CD1c-positive myeloid dendritic cell (primary cell): ENCODE results near the gene NR1D1.
A peak's percentile ranks its signal among the peaks of the same experiment; 100 is the strongest.

Experiments
- DNase-seq: peaks from one replicate; pipeline ENCODE4 v3.0.0-alpha.2; 2016; ENCODE audit errors: extremely low spot score

Gene NR1D1

DNA sequence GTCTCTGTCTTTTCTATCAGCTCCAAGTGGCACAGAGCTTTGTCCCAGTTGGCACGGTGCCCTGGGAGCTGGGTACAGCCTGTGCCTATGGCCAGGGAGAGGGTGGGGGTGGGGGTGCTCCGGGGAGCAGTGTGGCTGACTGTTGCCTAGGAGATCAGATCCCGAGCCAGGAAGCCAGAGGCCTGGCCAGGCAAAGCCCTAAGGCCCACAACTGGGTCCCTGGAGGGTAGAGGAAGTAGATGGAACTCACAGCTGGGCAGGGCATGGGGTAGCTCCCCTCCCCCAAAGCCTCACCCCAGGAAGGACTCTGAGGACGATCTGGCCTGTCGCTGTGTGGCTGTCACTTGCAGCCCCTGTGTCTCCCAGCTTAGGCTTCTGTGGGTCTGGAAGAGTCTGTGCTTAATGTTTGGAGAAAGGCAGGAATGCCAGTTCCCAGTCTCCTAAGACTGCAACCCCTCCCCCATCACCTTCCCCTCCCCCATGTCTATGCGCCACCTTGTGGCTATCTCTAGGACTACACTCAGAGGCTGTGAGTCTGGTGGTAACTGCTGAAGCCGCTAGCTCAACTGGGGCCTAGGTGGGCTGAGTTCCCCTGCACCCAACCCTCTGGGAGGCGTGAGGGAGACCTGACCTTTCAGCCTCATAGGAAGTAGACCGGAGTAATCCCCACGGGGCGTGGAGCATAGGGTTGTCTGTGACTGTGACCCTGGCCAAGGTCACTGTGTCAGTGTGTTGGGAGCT is 25.0 kb downstream of the NR1D1 start:
- peak; percentile 79 for DNase-seq

DNA sequence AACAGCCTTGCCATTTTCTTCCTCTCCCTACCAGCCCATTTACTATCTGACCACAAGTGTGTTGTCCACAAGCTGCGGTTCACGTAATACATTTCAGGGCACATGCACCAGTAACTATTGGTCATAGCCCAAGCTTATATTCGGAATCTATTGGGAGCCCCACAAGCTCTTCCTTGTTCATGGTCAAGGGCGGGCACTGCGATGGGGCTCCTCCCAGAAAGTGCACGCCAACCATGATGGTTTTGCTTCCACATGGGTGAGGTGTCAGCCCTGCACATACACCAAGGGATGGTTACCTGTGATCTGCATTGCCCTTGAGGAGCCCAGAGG is 25.6 kb downstream of the NR1D1 start:
- no peak for DNase-seq

DNA sequence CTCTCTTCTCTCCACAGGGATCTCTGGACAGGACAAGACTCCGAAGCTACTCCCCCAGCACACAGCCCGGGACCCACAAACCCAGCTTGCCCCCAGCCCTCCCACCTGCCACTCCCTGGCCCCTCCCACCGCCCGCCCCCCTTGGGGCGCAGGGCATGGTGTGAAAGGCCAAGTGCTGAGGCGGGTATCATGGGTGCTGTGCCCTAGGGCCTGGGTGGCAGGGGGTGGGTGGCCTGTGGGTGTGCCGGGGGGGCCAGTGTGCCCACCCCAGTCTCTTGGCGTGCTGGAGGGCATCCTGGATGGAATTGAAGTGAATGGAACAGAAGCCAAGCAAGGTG is 26.2 kb downstream of the NR1D1 start:
- no peak for DNase-seq

DNA sequence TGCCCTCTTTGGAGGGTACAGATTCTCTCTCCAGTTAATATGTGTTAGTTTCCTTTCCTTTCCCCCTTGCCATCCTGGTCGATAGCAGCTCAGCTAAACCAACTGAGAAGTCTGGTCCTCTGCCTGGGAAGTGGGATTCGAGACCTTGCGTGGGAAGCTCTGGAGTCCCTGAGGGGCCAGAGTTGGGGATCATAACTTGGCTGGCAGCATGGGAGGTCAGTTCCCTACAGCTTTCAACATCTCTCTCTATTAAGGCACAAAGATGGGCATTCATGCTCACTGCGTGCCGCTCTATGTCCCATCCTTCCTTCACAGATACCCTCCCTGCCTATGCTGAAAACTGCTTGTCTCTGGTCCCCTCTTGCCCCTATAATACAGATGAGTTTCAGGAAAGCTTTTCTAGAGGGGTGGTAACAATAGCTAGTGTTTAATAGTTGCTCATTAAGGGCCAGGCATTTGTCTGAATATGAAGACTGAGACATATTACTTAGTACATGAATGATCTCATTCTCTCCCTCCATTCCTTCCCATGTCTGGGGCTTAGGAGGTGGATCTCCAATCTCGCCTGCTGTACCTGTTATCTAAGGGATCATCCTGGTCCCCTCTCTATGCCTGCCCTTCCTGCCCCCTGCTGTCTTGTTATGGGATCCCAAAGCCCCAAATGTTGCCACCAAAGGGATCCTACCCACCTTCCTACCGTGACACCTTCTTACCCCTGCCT is 26.8 kb downstream of the NR1D1 start:
- DNase-seq, result no peak

DNA sequence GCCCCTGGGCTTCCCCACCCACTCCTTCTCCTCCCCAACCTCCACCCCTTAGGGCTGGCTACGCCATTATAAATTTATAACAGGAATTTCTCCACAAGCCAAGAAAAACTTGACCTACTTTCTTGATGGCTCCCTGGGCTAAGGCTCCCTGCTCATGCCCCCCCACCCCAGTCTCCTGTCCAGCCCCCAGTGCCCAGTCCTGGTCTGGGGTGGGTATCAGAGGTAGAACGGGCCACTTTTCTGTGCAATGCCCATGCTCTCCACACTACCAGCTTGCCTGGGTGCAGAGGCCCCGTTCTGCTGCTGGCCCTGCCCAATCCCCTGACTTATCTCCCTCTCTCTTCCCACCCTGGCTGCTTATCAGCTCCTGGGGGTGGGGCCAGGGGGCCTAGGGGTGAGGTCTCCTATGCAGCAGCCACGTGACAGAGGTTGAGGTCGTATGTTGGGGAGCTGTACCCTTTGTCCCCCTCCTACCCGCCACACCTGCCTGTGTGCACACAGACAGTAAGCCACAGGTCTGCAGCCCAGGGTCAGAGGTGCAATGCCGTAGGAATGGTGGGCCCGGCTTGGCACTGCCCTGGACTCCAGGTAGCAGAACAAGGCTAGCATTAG is 27.5 kb downstream of the NR1D1 start:
- DNase-seq, result no peak

DNA sequence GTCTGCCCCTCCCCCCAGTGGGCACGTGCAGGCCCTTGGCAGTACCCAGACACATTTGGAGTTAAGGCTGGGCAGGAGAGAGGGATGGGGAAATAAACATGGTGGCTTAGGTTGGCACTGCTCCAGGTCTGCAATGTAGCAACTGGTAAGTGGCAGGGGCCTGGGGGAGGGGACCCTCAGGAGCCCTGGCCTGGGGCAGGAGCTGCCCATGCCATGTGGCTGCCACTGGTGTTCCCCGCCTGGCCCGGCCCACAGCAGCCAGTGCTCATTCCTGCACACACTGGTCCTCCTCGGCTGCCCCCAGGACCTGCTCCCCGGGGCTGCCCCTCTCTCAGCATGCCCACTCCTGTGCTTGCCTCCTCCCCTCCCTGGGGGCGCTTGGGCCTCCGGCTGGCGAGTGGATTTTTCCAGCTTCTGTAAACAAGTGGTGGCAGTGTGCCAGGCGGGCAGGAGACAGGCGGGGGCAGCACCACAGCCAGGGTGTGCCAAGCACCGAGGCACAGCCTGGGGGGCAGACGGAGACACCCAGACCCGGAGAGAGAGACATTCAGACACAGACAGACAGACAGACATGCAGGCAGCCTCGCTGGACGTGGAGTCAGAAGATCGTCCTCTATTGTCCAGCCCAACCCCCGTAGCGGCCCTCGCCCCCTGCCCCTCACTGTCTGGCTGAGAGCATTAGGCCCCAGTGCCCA is 28.2 kb downstream of the NR1D1 start:
- no peak for DNase-seq

DNA sequence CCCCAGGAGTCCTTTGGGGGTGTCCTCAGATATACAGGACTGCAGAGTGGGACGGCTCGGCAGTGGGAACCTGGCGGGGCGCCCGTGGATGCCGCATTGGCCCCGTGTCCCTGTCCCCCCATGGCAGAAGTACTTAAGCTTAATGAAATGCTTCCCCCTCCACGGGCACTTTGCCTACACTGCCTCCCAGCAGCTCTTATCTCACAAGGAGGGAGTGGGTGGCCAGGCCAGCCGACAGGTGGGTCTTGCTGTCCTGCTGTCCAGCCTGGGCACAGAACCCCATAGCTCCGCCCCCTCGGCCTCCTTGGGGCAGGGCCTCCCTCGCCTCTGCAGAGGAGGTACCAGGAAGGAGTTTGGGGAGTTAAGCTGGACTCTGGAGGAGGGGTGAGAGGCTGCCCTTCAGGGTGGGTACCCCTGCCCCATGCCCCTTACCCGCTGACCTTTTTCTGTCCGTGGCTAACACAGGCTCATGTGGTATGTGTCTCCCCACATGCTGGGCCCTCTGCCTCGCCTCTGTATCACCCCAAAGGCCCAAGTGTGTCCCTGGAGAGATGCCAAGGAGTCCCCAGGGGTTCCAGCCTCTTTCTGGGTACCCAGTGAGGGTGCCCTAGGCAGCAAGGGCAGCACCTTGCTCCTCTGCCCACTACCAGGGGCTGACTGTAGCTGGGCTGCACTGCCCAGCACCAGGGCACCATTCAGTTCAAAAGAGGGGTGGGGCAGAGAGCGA is 28.9 kb downstream of the NR1D1 start:
- DNase-seq, result no peak

DNA sequence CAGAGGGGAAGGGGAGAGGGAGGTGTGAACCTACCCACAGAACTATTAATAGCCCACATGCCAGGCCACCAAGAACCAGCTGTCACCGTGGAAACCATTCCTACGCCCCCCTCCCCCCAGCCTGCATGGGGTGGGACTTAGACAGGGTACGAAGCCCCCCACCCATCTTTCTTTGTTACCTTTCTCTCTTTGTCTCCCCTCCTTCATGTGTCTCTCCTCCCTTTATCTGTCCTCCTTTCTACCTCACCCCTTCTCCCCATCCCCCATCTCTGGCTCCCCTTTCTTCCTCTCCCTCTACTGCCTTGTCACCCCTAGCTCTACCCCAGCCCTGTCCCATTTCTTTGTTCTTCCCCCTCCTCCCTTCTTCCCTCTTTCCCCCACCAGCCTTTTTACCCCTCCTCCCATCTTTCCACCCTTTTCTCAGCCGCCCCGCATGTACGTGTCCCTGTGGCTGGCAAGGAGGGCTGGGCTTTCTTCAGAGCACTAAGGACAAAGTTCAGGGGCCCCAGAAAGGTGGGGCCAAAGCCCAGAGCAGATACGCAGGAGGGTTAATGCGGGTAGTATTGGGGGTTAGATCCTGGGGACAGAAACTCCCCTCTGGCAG is 29.6 kb downstream of the NR1D1 start:
- no peak for DNase-seq

DNA sequence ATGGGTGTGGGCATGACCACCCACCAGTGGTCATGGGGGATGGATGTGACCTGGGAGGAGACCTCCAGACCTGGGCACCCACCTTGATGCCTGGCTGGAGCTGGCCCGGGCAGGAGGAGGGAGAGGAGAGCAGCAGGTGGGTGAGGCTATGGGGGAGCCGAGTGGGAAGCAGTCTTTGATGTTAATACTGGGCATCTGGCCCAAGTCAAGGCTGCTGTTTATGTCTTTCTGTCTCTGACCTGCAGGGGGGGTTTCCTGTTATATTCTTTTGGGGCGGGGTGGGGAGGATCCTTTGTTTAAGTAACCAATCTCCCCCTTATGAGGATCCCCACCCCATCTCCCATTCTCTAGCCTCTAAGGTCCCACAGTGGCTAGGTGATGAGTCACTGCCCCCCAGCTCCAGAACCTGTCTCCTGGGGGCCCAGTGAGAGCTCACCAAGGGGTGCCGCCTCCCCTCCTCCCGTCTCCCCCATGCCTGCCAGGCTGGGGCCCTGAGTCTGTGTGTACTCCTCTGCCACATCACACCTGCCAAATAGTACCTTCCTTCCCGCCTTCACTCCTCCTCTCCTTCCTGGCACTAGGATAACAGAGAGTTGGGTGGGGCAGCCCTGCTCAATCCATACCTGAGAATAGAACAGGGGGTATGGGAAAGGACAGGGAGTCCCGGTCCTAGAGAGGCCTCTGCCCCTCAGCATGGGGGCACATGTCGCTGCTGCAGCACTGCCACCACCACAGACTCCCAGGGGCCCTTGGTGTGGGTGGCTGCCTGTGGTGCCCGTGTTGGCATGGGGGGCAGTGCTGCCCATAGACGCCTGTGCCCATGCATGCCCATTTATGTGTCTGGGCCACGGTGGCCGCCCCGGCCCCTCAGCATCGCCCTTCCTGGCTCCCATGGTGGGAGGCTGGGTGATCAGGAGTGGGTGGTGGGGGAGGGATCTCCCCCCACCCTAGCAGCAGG is 30.4 kb downstream of the NR1D1 start:
- DNase-seq, result peak; percentile 35

DNA sequence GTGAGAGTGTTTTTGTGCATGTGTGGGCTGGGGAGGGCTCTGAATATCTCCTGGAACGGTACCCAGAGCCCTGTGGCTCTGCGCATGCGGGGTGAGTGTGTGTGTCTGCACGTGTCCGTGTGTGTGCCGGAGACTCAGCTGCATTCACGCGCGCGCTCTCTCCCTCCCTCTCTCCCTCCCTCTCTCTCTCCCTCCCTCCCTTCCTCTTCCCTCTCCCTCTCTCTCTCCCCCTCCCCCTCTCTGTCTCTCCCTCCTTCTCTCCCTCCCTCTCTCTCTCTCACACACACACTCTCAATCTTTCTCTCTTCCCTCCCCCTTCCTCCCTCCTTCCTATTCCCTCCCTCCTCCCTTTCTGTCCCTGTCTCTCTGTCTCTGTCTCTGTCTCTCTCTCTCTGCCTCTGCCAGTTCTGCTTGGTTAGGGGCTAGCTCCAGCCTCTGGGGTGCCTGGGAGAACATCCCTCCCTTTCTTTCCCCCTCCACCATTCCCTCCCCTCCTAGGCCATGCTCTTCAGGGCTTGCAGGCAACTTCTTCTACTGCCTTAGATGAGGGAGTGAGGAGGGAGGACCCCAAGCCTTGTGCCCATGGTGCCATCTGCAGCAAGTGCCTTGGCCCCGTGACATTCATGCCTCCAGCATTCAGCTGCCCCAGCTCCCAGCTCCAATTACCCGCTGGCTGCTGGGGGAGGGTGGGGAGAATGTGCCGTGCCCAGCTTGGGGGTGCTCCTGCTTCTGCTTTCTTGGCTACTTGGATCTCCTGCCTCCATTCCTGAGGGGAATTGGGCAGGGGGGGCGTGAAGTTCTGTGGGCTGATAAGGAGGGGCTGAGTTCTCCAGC is 31.3 kb downstream of the NR1D1 start:
- DNase-seq, result peak; percentile 78

DNA sequence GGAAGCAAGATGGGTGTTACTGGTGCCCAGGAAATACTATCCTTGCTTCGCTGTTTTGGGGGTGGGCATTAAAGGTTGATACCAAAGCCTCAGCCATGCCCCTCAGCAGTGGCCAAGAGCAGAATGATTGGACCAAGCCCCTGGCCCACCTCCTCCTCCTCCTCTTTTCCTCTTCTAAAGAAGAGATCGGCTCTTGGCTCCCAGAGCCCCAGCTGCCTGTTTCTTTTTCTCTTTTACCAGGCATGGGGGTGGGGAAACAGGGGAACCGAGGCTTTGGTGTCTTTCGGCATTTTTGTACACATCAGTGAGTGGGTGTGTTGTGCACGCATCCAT is 31.8 kb downstream of the NR1D1 start:
- DNase-seq, result no peak

DNA sequence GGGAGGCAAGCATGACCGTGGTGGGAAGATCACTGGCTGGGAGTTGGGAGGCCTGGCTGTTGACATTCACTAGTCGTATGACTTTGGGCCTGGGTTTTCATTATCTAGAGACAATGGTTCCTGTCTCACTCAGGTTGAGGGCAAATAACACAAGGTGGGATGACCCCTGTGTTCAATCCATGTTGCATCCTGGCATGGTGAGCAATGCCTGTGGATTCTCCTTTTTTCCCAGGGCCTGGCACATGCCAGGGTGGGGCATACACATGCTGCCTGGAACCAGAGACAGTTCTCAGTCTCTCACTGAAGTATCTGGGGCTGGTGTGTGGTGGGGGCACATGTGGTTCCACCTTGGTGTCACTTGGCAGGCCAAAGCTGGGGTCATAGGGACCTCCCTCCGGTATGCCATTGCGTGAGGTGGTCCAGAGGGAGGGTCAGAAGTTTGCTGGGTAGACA is 32.2 kb downstream of the NR1D1 start:
- no peak for DNase-seq

DNA sequence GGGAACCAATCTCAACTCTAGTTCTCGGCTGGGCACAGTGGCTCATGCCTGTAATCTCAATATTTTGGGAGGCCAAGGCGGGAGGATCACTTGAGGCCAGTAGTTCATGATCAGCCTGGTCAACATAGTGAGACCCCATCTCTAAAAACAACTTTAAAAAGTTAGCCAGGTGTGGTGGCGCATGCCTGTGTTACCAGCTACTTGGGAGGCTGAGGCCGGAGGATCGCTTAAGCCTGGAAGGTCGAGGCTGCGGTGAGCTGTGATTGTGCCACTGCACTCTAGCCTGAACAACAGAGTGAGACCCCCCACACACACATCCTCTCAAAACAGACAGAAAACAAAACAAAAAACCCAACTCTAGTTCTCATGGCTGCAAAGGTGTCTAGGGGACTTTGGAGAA is 32.7 kb downstream of the NR1D1 start:
- DNase-seq, result no peak

DNA sequence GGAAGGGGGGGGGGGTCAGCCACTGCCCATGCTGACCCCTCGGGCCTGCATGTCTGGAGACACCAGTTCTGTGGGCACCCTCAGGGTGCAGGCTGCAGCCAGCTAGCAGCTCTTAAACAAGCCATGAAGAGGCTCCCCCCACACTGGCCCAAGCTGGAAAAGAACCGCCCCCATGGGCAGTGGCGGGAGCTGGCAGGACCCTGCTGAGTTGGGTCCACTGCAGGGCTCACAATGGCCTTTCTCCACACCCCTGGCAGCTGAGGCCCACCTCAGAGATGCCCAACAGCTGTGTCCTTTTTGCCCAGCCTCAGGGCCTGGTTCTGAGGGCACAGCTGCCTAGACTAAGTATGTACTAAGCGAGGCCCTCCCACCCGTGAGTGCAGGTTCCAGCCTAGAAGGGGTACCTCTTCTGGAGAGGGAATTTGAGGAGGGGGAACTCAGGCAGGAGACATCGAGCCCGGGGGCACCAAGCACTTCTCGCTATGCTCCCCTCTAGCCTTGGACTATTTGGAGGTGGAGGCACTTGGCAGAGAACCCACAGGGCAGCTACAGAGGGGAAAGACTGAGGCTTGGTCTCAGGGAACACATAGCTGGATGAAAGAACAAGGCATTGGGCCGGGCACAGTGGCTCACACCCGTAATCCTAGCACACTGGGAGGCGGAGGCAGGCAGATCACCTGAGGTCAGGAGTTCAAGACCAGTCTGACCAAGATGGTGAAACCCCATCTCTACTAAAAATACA is 34.4 kb downstream of the NR1D1 start:
- no peak for DNase-seq

DNA sequence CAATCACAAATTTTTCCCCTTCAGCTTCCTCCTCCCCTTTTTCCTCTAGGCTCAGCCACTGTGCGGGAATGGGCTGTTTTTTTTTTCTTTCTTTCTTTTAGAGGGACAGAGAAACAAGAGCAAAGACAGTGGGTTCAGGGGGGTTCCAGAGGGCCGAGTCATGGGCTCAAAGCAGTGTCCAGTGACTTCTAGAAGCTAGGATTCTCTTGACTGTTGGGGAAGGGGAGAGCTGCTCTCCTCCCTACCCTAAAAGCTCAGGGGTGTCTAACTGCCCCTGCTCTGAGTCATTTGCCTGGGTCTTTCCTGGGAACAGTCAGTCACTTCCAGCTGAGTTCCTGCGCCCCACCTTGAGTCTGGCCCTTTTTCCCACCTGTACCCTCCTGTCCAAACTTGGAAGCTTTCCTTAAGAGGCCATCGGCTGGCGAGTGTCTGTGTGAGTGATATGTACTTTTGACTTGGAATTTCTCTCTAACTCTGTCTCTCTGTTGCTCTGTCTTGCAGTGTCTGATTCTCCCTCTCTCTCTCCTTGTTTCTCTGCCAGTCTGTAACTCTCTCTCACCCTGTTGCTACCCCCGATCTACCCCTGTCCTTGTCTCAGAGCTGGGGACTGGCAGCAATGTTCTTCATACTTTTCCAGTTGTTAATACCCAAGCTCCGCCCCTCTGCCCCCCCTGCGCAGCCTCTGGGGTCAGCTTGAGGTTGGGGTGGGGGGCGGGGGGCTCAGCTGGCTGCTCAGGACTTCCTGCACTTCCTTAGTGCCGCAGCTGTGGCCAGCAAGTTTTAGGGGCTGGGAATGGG is 35.2 kb downstream of the NR1D1 start:
- DNase-seq, result no peak

DNA sequence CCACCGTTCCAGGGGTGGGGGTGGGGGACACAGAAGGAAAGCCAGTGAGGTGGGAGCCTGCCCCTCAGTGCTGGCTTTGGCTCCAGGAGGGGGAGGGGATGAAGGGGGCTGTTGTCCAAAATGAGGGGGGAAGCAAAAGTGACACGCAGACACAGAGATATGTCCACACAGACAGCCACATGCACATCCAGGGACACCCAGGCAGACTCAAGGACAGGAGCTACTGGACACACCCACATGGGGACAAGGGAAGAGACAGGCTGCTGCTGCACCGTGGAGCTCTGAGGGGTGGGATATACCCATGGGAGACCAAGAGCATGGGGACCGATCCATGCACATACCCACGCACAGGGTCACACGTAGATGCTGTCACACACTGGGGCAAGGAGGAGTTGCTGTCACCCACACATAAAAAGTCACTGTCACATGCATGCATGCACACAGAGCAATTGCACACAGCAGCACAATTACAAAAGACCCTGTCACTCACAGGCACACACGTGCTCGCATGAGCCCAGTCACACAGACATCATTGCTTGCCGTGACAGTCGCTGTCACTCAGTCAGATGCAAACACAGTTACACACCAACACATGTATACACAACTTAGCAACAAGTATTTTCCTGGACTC is 36.4 kb downstream of the NR1D1 start:
- DNase-seq, result peak; percentile 89

DNA sequence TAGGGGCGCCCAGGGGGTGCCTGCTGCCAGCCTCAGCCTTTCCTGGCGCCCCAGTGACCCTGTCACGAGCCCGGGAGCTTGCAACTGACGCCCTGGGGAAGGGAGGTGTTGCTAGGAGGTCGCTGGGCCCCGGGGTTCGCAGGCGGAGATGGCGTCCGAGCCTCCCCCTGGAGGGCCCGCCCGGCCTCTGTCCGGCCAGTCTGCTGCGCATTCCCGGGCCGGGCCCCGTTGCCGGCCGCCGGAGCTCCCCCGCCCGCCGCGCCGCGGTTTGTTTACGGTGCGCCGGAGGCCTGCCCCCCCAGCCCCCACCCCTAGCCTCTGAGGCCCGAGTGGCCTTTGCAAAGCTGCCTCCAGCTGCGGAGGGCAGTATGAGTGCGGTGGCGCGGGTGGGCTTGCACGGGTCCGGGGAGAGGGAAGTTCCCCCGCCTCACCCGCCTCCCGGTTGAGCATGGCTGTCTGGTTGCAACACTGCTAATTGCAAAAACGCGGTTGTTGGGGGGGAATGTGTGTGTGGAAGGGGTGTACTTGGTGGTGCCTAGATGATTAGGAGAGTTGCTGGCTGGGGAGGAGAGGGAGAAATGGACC is 37.1 kb downstream of the NR1D1 start:
- peak; percentile 87 for DNase-seq
